Activated B cell treated with CpG ODN at 0.5 μM for 24 hours (primary cell): Measurements from ENCODE around the gene SPARC. TPM values are rescaled to one million over a fixed set of nuclear protein-coding genes. Genes with fewer than 3 reads are reported as not detected.

Source experiments
- ATAC-seq: fragments of 200-7000 bp; cut with Tn5 transposase; one replicate; pipeline ENCODE4 v1.10.0; 2021; ENCODE audit warnings: low read depth, mild to moderate bottlenecking, moderate library complexity
- CTCF ChIA-PET: fragments of 350-600 bp; sonication (Branson Sonifier 250); formaldehyde crosslinking; loops from one replicate; lab custom pipeline; 2021; ENCODE audit warnings: antibody characterized with exemption; lab: Charles Lee
- POLR2A ChIA-PET: fragments of 350-600 bp; sonication (Branson Sonifier 250); formaldehyde crosslinking; loops from one replicate; lab custom pipeline; 2021; ENCODE audit warnings: antibody characterized with exemption; lab: Charles Lee
- DNase-seq: peaks from one replicate; pipeline ENCODE4 v3.0.0; 2022
- H3K27ac Mint-ChIP-seq: one replicate; pipeline ENCODE4 v1.8.0; 2020; ENCODE audit warnings: mixed read lengths
- H3K27me3 Mint-ChIP-seq: one replicate; pipeline ENCODE4 v1.8.0; 2021; ENCODE audit warnings: mixed read lengths
- H3K36me3 Mint-ChIP-seq: one replicate; pipeline ENCODE4 v1.8.0; 2021; ENCODE audit warnings: low read depth, mixed read lengths
- H3K4me1 Mint-ChIP-seq: one replicate; pipeline ENCODE4 v1.8.0; 2021; ENCODE audit warnings: mixed read lengths
- H3K4me3 Mint-ChIP-seq: one replicate; pipeline ENCODE4 v1.8.0; 2020; ENCODE audit warnings: mild to moderate bottlenecking, mixed read lengths
- H3K9me3 Mint-ChIP-seq: one replicate; pipeline ENCODE4 v1.8.0; 2020; ENCODE audit warnings: mixed read lengths
- CTCF ChIP-seq: fragments of 200-600 bp; IDR thresholded peaks from one replicate; pipeline ENCODE4 v1.8.0; 2022; ENCODE audit warnings: antibody characterized with exemption, mild to moderate bottlenecking
- intact Hi-C: fragments of 100-400 bp; cut with micrococcal nuclease; formaldehyde crosslinking; loops from one replicate; pipeline ENCODE4 v1.15.1; 2024
- total RNA-seq: library from RNA; stranded (reverse); gene quantifications from 2 replicates; pipeline ENCODE4 v1.2.3, GENCODE V29; 2022

SPARC gene
- total RNA-seq, 1 donor from 2014 or later, result not detected

DNA sequence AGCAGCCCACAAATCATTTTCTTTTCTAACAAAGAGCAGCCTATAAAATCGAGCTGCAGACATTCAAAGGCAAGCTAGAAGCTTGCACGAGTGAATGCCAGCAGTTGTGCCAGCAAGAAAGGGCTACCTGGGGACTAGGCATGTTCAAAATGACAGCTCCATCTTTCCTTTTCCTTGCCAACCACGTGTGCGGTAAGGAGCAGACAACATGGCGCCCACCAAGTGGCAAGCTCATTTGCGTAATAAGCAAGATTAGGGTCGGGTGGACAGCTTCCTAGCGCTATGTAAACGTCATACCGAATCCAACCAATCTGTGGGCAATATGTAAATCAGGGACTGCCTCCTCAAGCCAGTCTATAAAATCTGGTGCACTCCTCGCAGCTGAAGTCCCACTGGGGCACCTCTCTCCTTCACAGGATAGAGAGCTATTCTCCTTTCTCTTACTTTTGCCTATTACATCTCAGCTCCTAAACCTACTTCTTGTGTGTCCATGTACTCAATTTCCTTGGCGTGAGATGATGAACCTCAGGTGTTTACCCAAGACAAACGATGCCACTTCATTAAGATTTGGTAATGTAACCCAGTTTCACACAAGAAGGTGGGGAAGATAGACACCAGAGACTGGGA lies 22.5 kb upstream of the SPARC start:
- no peaks in the 10 kb centered on the region for H3K36me3 Mint-ChIP-seq
- no peaks in the 10 kb centered on the region for H3K27me3 Mint-ChIP-seq
- ChIA-PET POLR2A (interaction anchor here (0.6 kb wide), 1 partner anchor 929 kb away, joined by 3 read pairs; no protein-coding TSS in a partner anchor), CTCF (no interaction called here)
- DNase-seq (no peak), ATAC-seq (no peak)
- intact Hi-C loops, result no loop called here
- TF ChIP-seq CTCF, result no peak
- no peak overlapping the region for H3K4me3 Mint-ChIP-seq
- H3K4me1 Mint-ChIP-seq, result peaks cover 9% of the 10 kb centered on the region
- no peak overlapping the region for H3K27ac Mint-ChIP-seq
- H3K9me3 Mint-ChIP-seq, result peaks cover 6% of the 10 kb centered on the region

- intact Hi-C loops, result no loop called here
- ChIA-PET POLR2A (no interaction called here), CTCF (no interaction called here)
- no peak for TF ChIP-seq CTCF
- peaks cover 13% of the 10 kb centered on the region for H3K4me1 Mint-ChIP-seq
- no peaks in the 10 kb centered on the region for H3K27me3 Mint-ChIP-seq
- no peak for ATAC-seq
- peaks cover 6% of the 10 kb centered on the region for H3K9me3 Mint-ChIP-seq
- H3K4me3 Mint-ChIP-seq, result no peak overlapping the region
- no peaks in the 10 kb centered on the region for H3K36me3 Mint-ChIP-seq
- no peak for DNase-seq
- H3K27ac Mint-ChIP-seq, result no peak overlapping the region
Observed at GRCh38 chr5:151708126-151708525, 21.4 kb upstream of the SPARC start.

GRCh38 chr5:151707567-151707966 lies 20.9 kb upstream of the SPARC start:
- Mint-ChIP-seq H3K4me3 (no peak overlapping the region), H3K27ac (no peak overlapping the region), H3K36me3 (no peaks in the 10 kb centered on the region), H3K9me3 (peaks cover 6% of the 10 kb centered on the region), H3K4me1 (peaks cover 16% of the 10 kb centered on the region), H3K27me3 (no peaks in the 10 kb centered on the region)
- no peak for ATAC-seq
- intact Hi-C loops, result no loop called here
- ChIA-PET CTCF (interaction anchor here (0.7 kb wide), 1 partner anchor 47 kb away, joined by 4 read pairs; no protein-coding TSS in a partner anchor), POLR2A (no interaction called here)
- no peak for TF ChIP-seq CTCF
- no peak for DNase-seq

GRCh38 chr5:151706906-151707305 lies 20.2 kb upstream of the SPARC start:
- no peak for TF ChIP-seq CTCF
- peaks cover 6% of the 10 kb centered on the region for H3K9me3 Mint-ChIP-seq
- POLR2A ChIA-PET, result no interaction called here
- CTCF ChIA-PET, result interaction anchor here (0.7 kb wide), 1 partner anchor 46 kb away, joined by 4 read pairs; no protein-coding TSS in a partner anchor
- DNase-seq (no peak), ATAC-seq (no peak)
- no peaks in the 10 kb centered on the region for H3K36me3 Mint-ChIP-seq
- no peak overlapping the region for H3K27ac Mint-ChIP-seq
- peaks cover 16% of the 10 kb centered on the region for H3K4me1 Mint-ChIP-seq
- no peak overlapping the region for H3K4me3 Mint-ChIP-seq
- no peaks in the 10 kb centered on the region for H3K27me3 Mint-ChIP-seq
- intact Hi-C loops, result no loop called here

GRCh38 chr5:151703780-151704179 lies 17.1 kb upstream of the SPARC start:
- no peak overlapping the region for H3K4me3 Mint-ChIP-seq
- no peak for TF ChIP-seq CTCF
- ChIA-PET CTCF (interaction anchor here (0.9 to 1.0 kb wide), 3 partner anchors 38 to 45 kb away, joined by 3 read pairs; no protein-coding TSS in a partner anchor), POLR2A (interaction anchor here (0.6 to 1.9 kb wide), 2 partner anchors 18 to 35 kb away, joined by 3 to 6 read pairs; no protein-coding TSS in a partner anchor)
- peaks cover 14% of the 10 kb centered on the region for H3K4me1 Mint-ChIP-seq
- no peak for DNase-seq
- no peaks in the 10 kb centered on the region for H3K9me3 Mint-ChIP-seq
- no peaks in the 10 kb centered on the region for H3K36me3 Mint-ChIP-seq
- ATAC-seq, result no peak
- no peak overlapping the region for H3K27ac Mint-ChIP-seq
- no peaks in the 10 kb centered on the region for H3K27me3 Mint-ChIP-seq
- intact Hi-C loops, result loop anchor here (5.0 kb wide), 1 partner anchor 41 kb away; no protein-coding TSS in a partner anchor
